ENCODE data around the gene ENTPD6.

The ENTPD6 gene

GRCh38 chr20:25243416-25243979, 48.0 kb downstream of the ENTPD6 start:
- Histone ChIP-seq H3K36me3 (ENCODE audit: control insufficient read depth, insufficient read depth, low read length) (no peaks in the 10 kb centered on the region), H3K27me3 (replicated peaks; ENCODE audit: control insufficient read depth, insufficient read depth, low read length) (no peaks in the 10 kb centered on the region), H3K4me3 (replicated peaks; ENCODE audit: low read depth, low read length) (no peak overlapping the region)
- TF ChIP-seq CTCF (IDR thresholded peaks at IDR 0.05; ENCODE audit: insufficient read depth, low read length, poor library complexity, severe bottlenecking), result no peak
- no peak for DNase-seq (ENCODE audit: extremely low read depth, insufficient read length)

GRCh38 chr20:25244976-25245375, 49.5 kb downstream of the ENTPD6 start:
- no peaks in the 10 kb centered on the region for H3K36me3 ChIP-seq (ENCODE audit: control insufficient read depth, insufficient read depth, low read length)
- no peak for TF ChIP-seq CTCF (IDR thresholded peaks at IDR 0.05; ENCODE audit: insufficient read depth, low read length, poor library complexity, severe bottlenecking)
- DNase-seq (ENCODE audit: extremely low read depth, insufficient read length), result no peak
- H3K4me3 ChIP-seq (replicated peaks; ENCODE audit: low read depth, low read length), result no peak overlapping the region
- H3K27me3 ChIP-seq (replicated peaks; ENCODE audit: control insufficient read depth, insufficient read depth, low read length), result no peaks in the 10 kb centered on the region

- no peak for TF ChIP-seq CTCF (IDR thresholded peaks at IDR 0.05; ENCODE audit: insufficient read depth, low read length, poor library complexity, severe bottlenecking)
- H3K4me3 ChIP-seq (replicated peaks; ENCODE audit: low read depth, low read length), result no peak overlapping the region
- no peaks in the 10 kb centered on the region for H3K27me3 ChIP-seq (replicated peaks; ENCODE audit: control insufficient read depth, insufficient read depth, low read length)
- H3K36me3 ChIP-seq (ENCODE audit: control insufficient read depth, insufficient read depth, low read length), result no peaks in the 10 kb centered on the region
- no peak for DNase-seq (ENCODE audit: extremely low read depth, insufficient read length)
Observed at GRCh38 chr20:25245461-25245860, 49.9 kb downstream of the ENTPD6 start.

GRCh38 chr20:25246182-25246999, 50.9 kb downstream of the ENTPD6 start:
- H3K4me3 ChIP-seq (replicated peaks; ENCODE audit: low read depth, low read length), result no peak overlapping the region
- no peak for TF ChIP-seq CTCF (IDR thresholded peaks at IDR 0.05; ENCODE audit: insufficient read depth, low read length, poor library complexity, severe bottlenecking)
- no peaks in the 10 kb centered on the region for H3K27me3 ChIP-seq (replicated peaks; ENCODE audit: control insufficient read depth, insufficient read depth, low read length)
- H3K36me3 ChIP-seq (ENCODE audit: control insufficient read depth, insufficient read depth, low read length), result no peaks in the 10 kb centered on the region
- no peak for DNase-seq (ENCODE audit: extremely low read depth, insufficient read length)

GRCh38 chr20:25247000-25247517, 51.5 kb downstream of the ENTPD6 start:
- DNase-seq (ENCODE audit: extremely low read depth, insufficient read length), result no peak
- H3K27me3 ChIP-seq (replicated peaks; ENCODE audit: control insufficient read depth, insufficient read depth, low read length), result no peaks in the 10 kb centered on the region
- H3K4me3 ChIP-seq (replicated peaks; ENCODE audit: low read depth, low read length), result peak overlapping the region; percentile 69
- TF ChIP-seq CTCF (IDR thresholded peaks at IDR 0.05; ENCODE audit: insufficient read depth, low read length, poor library complexity, severe bottlenecking), result peak; percentile 24
- peaks cover 2% of the 10 kb centered on the region for H3K36me3 ChIP-seq (ENCODE audit: control insufficient read depth, insufficient read depth, low read length)
